Kidney (tissue), 14 donors: ENCODE measurements around the gene ZNF70. TPM values are rescaled to one million over a fixed set of nuclear protein-coding genes. Genes with fewer than 3 reads are reported as not detected.

Experiments
- DNase-seq, 5 donors: peaks; one replicate each; pipeline ENCODE4 v3.0.0-alpha.2; 2013 to 2020
- FAIRE-seq: peaks from 2 replicates; lab custom pipeline; 2012; peaks lifted over from hg19 to GRCh38; lab: Jason Lieb, UNC
- H3K27ac ChIP-seq, 2 donors: one replicate each; pipeline ENCODE4 v1.7.0; 2013; ENCODE audit warnings: low read depth in 2 of 2, low read length in 2 of 2, inconsistent platforms in 1 of 2
- H3K27me3 ChIP-seq: one replicate; pipeline ENCODE4 v1.7.1; 2013; ENCODE audit warnings: low read length, inconsistent platforms; ENCODE audit not compliant: control insufficient read depth, insufficient read depth
- H3K36me3 ChIP-seq, 3 donors: one replicate each; pipeline versions ENCODE4 v1.7.0 to v1.7.1; 2013; ENCODE audit warnings: low read length in 3 of 3, control low read depth in 1 of 3, inconsistent platforms in 1 of 3; ENCODE audit not compliant: insufficient read depth in 3 of 3, control insufficient read depth in 2 of 3
- H3K4me1 ChIP-seq, 3 donors: one replicate each; pipeline versions ENCODE4 v1.7.0 to v1.7.1; 2013; ENCODE audit warnings: low read length in 3 of 3, inconsistent platforms in 1 of 3, low read depth in 1 of 3; ENCODE audit not compliant: control insufficient read depth in 2 of 3, insufficient read depth in 2 of 3
- H3K4me3 ChIP-seq, 3 donors: one replicate each; pipeline versions ENCODE4 v1.7.0 to v1.8.1; 2013; ENCODE audit warnings: low read length in 3 of 3, control low read depth in 1 of 3, inconsistent platforms in 1 of 3
- H3K9ac ChIP-seq, 3 donors: one replicate each; pipeline versions ENCODE4 v1.7.0 to v1.7.1; 2013; ENCODE audit warnings: low read length in 3 of 3, control low read depth in 1 of 3, inconsistent platforms in 1 of 3
- H3K9me3 ChIP-seq, 3 donors: one replicate each; pipeline versions ENCODE4 v1.7.0 to v1.7.1; 2013; ENCODE audit warnings: low read length in 3 of 3, control low read depth in 1 of 3, inconsistent platforms in 1 of 3; ENCODE audit not compliant: control insufficient read depth in 2 of 3, insufficient read depth in 1 of 3
- intact Hi-C: fragments of 100-400 bp; cut with DNase I; formaldehyde crosslinking; loops from one replicate; pipeline ENCODE4 v1.11.1; 2022
- polyA plus RNA-seq: library from polyadenylated mRNA; stranded (reverse); fragments of 350-450 nt; fragmentation: Illumina TruSeq; extraction: RNeasy Lipid Tissue Mini Kit (QIAGEN cat#74804); gene quantifications from one replicate; pipeline ENCODE4 v1.2.3, GENCODE V29; 2014; ENCODE audit warnings: low read depth, low replicate concordance; ENCODE audit not compliant: insufficient read depth
- total RNA-seq: library from RNA; stranded (reverse); fragmentation: NEBNext Ultra II Directional; extraction: Animal tissue kit (Norgen Biotek cat#: 25700); gene quantifications from one replicate; pipeline ENCODE4 v1.2.1, GENCODE V29; 2021
- TF ChIP-seq, protein P1 (sequence below): IDR thresholded peaks from 3 replicates; pipeline ENCODE4 v1.5.1; 2012; ENCODE audit warnings: mild to moderate bottlenecking, moderate library complexity, borderline replicate concordance; ENCODE audit not compliant: insufficient read depth; ENCODE audit errors: extremely low read depth
- donor health status: control.
- donor health status: control.
- donor health status: control.
- donor health status: control.
- donor health status: control.
- donor health status: DM: yes; HTN: yes; CAD: no.
- donor health status: Normal renal cell carcinoma (clear cell type).

ZNF70 gene
- total and polyA plus RNA-seq, 2 donors from 2014 or later = 1.1 to 6.6 TPM

GRCh38 chr22:23752750-23753149 is 1.8 kb upstream of the ZNF70 start:
- Histone ChIP-seq H3K4me1 (peaks cover 0 to 7% (median 0%) of the 10 kb centered on the region in 3 donors), H3K9ac (no peak overlapping the region), H3K4me3 (no peak overlapping the region), H3K9me3 (no peaks in the 10 kb centered on the region), H3K36me3 (no peaks in the 10 kb centered on the region), H3K27me3 (no peaks in the 10 kb centered on the region), H3K27ac (no peak overlapping the region)
- FAIRE-seq (no peak), DNase-seq (no peak)
- TF ChIP-seq, protein P1, sequence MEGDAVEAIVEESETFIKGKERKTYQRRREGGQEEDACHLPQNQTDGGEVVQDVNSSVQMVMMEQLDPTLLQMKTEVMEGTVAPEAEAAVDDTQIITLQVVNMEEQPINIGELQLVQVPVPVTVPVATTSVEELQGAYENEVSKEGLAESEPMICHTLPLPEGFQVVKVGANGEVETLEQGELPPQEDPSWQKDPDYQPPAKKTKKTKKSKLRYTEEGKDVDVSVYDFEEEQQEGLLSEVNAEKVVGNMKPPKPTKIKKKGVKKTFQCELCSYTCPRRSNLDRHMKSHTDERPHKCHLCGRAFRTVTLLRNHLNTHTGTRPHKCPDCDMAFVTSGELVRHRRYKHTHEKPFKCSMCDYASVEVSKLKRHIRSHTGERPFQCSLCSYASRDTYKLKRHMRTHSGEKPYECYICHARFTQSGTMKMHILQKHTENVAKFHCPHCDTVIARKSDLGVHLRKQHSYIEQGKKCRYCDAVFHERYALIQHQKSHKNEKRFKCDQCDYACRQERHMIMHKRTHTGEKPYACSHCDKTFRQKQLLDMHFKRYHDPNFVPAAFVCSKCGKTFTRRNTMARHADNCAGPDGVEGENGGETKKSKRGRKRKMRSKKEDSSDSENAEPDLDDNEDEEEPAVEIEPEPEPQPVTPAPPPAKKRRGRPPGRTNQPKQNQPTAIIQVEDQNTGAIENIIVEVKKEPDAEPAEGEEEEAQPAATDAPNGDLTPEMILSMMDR = no peak
- intact Hi-C loops = no loop called here

GRCh38 chr22:23752090-23752691 is 1.3 kb upstream of the ZNF70 start:
- DNase-seq = peak in 1 of 5 donors; percentile 67
- intact Hi-C loops = no loop called here
- no peak for FAIRE-seq
- H3K9ac ChIP-seq = no peak overlapping the region
- no peak overlapping the region for H3K27ac ChIP-seq
- H3K36me3 ChIP-seq = no peaks in the 10 kb centered on the region
- TF ChIP-seq, protein P1 = no peak
- no peaks in the 10 kb centered on the region for H3K27me3 ChIP-seq
- H3K4me1 ChIP-seq = peaks cover 0 to 7% (median 0%) of the 10 kb centered on the region in 3 donors
- no peak overlapping the region for H3K4me3 ChIP-seq
- H3K9me3 ChIP-seq = no peaks in the 10 kb centered on the region

GRCh38 chr22:23751441-23751996 is 607 bp upstream of the ZNF70 start:
- TF ChIP-seq, protein P1 = no peak
- no peaks in the 10 kb centered on the region for H3K36me3 ChIP-seq
- peak in 4 of 5 donors; percentile 68 to 81 (median 76) for DNase-seq
- no peaks in the 10 kb centered on the region for H3K27me3 ChIP-seq
- no peak for FAIRE-seq
- H3K9me3 ChIP-seq = no peaks in the 10 kb centered on the region
- H3K4me3 ChIP-seq = peak overlapping the region; percentile 71 to 82 (median 73)
- H3K27ac ChIP-seq = peak overlapping the region; percentile 88 to 89
- intact Hi-C loops = no loop called here
- H3K4me1 ChIP-seq = peaks cover 0 to 7% (median 0%) of the 10 kb centered on the region in 3 donors
- peak overlapping the region; percentile 39 to 90 (median 83) for H3K9ac ChIP-seq
